Nephron progenitor cell (in vitro differentiated cells): ENCODE data around the gene DHFR.

Source experiments
- DNase-seq: peaks from one replicate; pipeline ENCODE4 v3.0.0; 2021
- H3K27ac Mint-ChIP-seq: 2 replicates; pipeline ENCODE4 v1.8.0; 2021; ENCODE audit warnings: mild to moderate bottlenecking, moderate library complexity, mixed read lengths
- H3K27me3 Mint-ChIP-seq: 2 replicates; pipeline ENCODE4 v1.8.0; 2021; ENCODE audit warnings: mild to moderate bottlenecking, low read depth, mixed read lengths; ENCODE audit not compliant: poor library complexity
- H3K36me3 Mint-ChIP-seq: 2 replicates; pipeline ENCODE4 v1.8.0; 2021; ENCODE audit warnings: low read depth, mixed read lengths
- H3K4me1 Mint-ChIP-seq: 2 replicates; pipeline ENCODE4 v1.8.0; 2021; ENCODE audit warnings: mixed read lengths
- H3K4me3 Mint-ChIP-seq: 2 replicates; pipeline ENCODE4 v1.8.0; 2021; ENCODE audit warnings: mild to moderate bottlenecking, moderate library complexity, mixed read lengths
- H3K9me3 Mint-ChIP-seq: 2 replicates; pipeline ENCODE4 v1.8.0; 2021; ENCODE audit warnings: mild to moderate bottlenecking, moderate library complexity, mixed read lengths
- CTCF ChIP-seq: fragments of 200-600 bp; sonication (generic); IDR thresholded peaks from 2 replicates; pipeline ENCODE4 v1.5.0; 2021; ENCODE audit warnings: antibody characterized with exemption

The DHFR gene

GRCh38 chr5:80653502-80653901 is 1.3 kb downstream of the DHFR start:
- no peak for DNase-seq
- Mint-ChIP-seq H3K4me1 (peaks cover 34% of the 10 kb centered on the region), H3K27ac (no peak overlapping the region), H3K4me3 (peak overlapping the region; percentile 91), H3K27me3 (no peaks in the 10 kb centered on the region), H3K9me3 (peaks cover 4% of the 10 kb centered on the region), H3K36me3 (peaks cover 36% of the 10 kb centered on the region)
- TF ChIP-seq CTCF = no peak

- Mint-ChIP-seq H3K4me3 (no peak overlapping the region), H3K4me1 (peaks cover 4% of the 10 kb centered on the region), H3K27ac (no peak overlapping the region), H3K36me3 (peaks cover 72% of the 10 kb centered on the region), H3K9me3 (peaks cover 23% of the 10 kb centered on the region), H3K27me3 (no peaks in the 10 kb centered on the region)
- DNase-seq = no peak
- no peak for TF ChIP-seq CTCF
Observed at GRCh38 chr5:80646926-80647325, 7.9 kb downstream of the DHFR start.

- Mint-ChIP-seq H3K27me3 (peaks cover 3% of the 10 kb centered on the region), H3K4me1 (peaks cover 4% of the 10 kb centered on the region), H3K9me3 (peaks cover 27% of the 10 kb centered on the region), H3K4me3 (no peak overlapping the region), H3K36me3 (peaks cover 92% of the 10 kb centered on the region), H3K27ac (no peak overlapping the region)
- no peak for DNase-seq
- no peak for TF ChIP-seq CTCF
Observed at GRCh38 chr5:80644900-80645299, 9.9 kb downstream of the DHFR start.

- DNase-seq = no peak
- no peak overlapping the region for H3K4me3 Mint-ChIP-seq
- H3K36me3 Mint-ChIP-seq = peaks cover 99% of the 10 kb centered on the region
- H3K4me1 Mint-ChIP-seq = peaks cover 4% of the 10 kb centered on the region
- H3K27ac Mint-ChIP-seq = no peak overlapping the region
- H3K9me3 Mint-ChIP-seq = peaks cover 27% of the 10 kb centered on the region
- peaks cover 3% of the 10 kb centered on the region for H3K27me3 Mint-ChIP-seq
- TF ChIP-seq CTCF = no peak
Observed at GRCh38 chr5:80641353-80641752, 13.4 kb downstream of the DHFR start.

GRCh38 chr5:80634193-80634592 is 20.6 kb downstream of the DHFR start:
- Mint-ChIP-seq H3K9me3 (no peaks in the 10 kb centered on the region), H3K27ac (no peak overlapping the region), H3K27me3 (no peaks in the 10 kb centered on the region), H3K4me3 (no peak overlapping the region), H3K36me3 (peaks cover 94% of the 10 kb centered on the region), H3K4me1 (no peaks in the 10 kb centered on the region)
- TF ChIP-seq CTCF = no peak
- no peak for DNase-seq

GRCh38 chr5:80632700-80633099 is 22.1 kb downstream of the DHFR start:
- DNase-seq = no peak
- Mint-ChIP-seq H3K27ac (no peak overlapping the region), H3K4me1 (no peaks in the 10 kb centered on the region), H3K27me3 (no peaks in the 10 kb centered on the region), H3K36me3 (peaks cover 80% of the 10 kb centered on the region), H3K4me3 (no peak overlapping the region), H3K9me3 (no peaks in the 10 kb centered on the region)
- no peak for TF ChIP-seq CTCF
